Activated B cell treated with CpG ODN at 0.5 μM for 24 hours (primary cell): ENCODE measurements around the gene PPP1R12B. TPM values are rescaled to one million over a fixed set of nuclear protein-coding genes. Genes with fewer than 3 reads are reported as not detected.
"Not testable (repeated sequence)": the region's sequence is repeated elsewhere in the genome, so short reads cannot be mapped to it uniquely, and the experiment has no call there.

ENCODE experiments used
- ATAC-seq: fragments of 200-7000 bp; cut with Tn5 transposase; one replicate; pipeline ENCODE4 v1.10.0; 2021; ENCODE audit warnings: low read depth, mild to moderate bottlenecking, moderate library complexity
- CTCF ChIA-PET: fragments of 350-600 bp; sonication (Branson Sonifier 250); formaldehyde crosslinking; loops from one replicate; lab custom pipeline; 2021; ENCODE audit warnings: antibody characterized with exemption; lab: Charles Lee
- POLR2A ChIA-PET: fragments of 350-600 bp; sonication (Branson Sonifier 250); formaldehyde crosslinking; loops from one replicate; lab custom pipeline; 2021; ENCODE audit warnings: antibody characterized with exemption; lab: Charles Lee
- DNase-seq: peaks from one replicate; pipeline ENCODE4 v3.0.0; 2022
- H3K27ac Mint-ChIP-seq: one replicate; pipeline ENCODE4 v1.8.0; 2020; ENCODE audit warnings: mixed read lengths
- H3K27me3 Mint-ChIP-seq: one replicate; pipeline ENCODE4 v1.8.0; 2021; ENCODE audit warnings: mixed read lengths
- H3K36me3 Mint-ChIP-seq: one replicate; pipeline ENCODE4 v1.8.0; 2021; ENCODE audit warnings: low read depth, mixed read lengths
- H3K4me1 Mint-ChIP-seq: one replicate; pipeline ENCODE4 v1.8.0; 2021; ENCODE audit warnings: mixed read lengths
- H3K4me3 Mint-ChIP-seq: one replicate; pipeline ENCODE4 v1.8.0; 2020; ENCODE audit warnings: mild to moderate bottlenecking, mixed read lengths
- H3K9me3 Mint-ChIP-seq: one replicate; pipeline ENCODE4 v1.8.0; 2020; ENCODE audit warnings: mixed read lengths
- intact Hi-C: fragments of 100-400 bp; cut with micrococcal nuclease; formaldehyde crosslinking; loops from one replicate; pipeline ENCODE4 v1.15.1; 2024
- total RNA-seq: library from RNA; stranded (reverse); gene quantifications from 2 replicates; pipeline ENCODE4 v1.2.3, GENCODE V29; 2022
- TF ChIP-seq, protein P1 (sequence below): fragments of 200-600 bp; IDR thresholded peaks from one replicate; pipeline ENCODE4 v1.8.0; 2022; ENCODE audit warnings: antibody characterized with exemption, mild to moderate bottlenecking

The PPP1R12B gene
- total RNA-seq, 1 donor from 2014 or later, result 25.7 TPM

DNA sequence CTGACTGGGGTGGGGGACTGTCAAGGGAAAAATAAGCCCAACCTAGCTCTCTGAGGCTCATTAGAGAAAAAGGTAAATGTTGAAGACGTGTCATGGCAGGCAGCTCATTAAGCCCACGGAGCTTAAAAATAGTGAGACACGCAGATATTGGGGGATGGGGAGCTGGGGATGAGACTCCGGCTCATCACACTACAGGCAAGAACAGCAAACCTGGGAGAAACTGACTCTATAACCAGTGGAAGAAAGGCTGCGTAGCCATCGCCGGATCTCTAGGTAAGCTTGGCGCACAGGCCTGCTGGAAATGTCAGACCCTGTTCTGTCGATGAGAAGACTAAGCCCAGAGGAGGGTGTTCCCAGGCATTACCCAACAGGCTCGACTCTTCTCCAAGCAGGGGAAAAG lies 283.7 kb downstream of the PPP1R12B start:
- H3K9me3 Mint-ChIP-seq, result no peaks in the 10 kb centered on the region
- ChIA-PET CTCF (interaction anchor here (1.2 kb wide), 1 partner anchor 440 kb away, joined by 4 read pairs; no protein-coding TSS in a partner anchor), POLR2A (no interaction called here)
- H3K27me3 Mint-ChIP-seq, result peaks cover 32% of the 10 kb centered on the region
- intact Hi-C loops, result no loop called here
- TF ChIP-seq, protein P1, sequence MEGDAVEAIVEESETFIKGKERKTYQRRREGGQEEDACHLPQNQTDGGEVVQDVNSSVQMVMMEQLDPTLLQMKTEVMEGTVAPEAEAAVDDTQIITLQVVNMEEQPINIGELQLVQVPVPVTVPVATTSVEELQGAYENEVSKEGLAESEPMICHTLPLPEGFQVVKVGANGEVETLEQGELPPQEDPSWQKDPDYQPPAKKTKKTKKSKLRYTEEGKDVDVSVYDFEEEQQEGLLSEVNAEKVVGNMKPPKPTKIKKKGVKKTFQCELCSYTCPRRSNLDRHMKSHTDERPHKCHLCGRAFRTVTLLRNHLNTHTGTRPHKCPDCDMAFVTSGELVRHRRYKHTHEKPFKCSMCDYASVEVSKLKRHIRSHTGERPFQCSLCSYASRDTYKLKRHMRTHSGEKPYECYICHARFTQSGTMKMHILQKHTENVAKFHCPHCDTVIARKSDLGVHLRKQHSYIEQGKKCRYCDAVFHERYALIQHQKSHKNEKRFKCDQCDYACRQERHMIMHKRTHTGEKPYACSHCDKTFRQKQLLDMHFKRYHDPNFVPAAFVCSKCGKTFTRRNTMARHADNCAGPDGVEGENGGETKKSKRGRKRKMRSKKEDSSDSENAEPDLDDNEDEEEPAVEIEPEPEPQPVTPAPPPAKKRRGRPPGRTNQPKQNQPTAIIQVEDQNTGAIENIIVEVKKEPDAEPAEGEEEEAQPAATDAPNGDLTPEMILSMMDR, result no peak
- H3K27ac Mint-ChIP-seq, result peak overlapping the region; percentile 35
- no peak for DNase-seq
- ATAC-seq, result no peak
- H3K36me3 Mint-ChIP-seq, result no peaks in the 10 kb centered on the region
- H3K4me1 Mint-ChIP-seq, result peaks cover 43% of the 10 kb centered on the region
- H3K4me3 Mint-ChIP-seq, result no peak overlapping the region

DNA sequence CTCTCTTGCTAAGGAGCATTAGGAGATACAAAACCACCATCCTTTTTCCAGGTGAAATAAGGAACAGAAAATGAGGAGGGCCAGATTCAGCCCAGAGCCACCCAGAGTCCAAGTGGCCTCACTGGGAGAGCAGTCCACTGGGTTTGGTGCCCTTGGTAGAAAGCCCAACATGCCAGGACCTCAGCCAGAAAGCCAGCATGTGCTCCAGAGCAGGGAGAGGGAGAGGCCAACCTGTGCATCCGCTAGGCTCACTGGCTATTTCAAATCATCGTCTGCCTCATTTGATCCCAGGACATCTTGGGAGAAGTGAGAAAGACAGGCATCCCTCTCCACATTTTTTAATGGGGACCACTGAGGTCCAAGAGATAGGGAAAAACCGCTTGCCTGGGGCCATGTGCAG lies 287.7 kb downstream of the PPP1R12B start:
- H3K4me1 Mint-ChIP-seq, intact Hi-C loops, ATAC-seq, CTCF ChIA-PET, DNase-seq, H3K9me3 Mint-ChIP-seq, H3K4me3 Mint-ChIP-seq, POLR2A ChIA-PET, H3K27ac Mint-ChIP-seq, H3K36me3 Mint-ChIP-seq: not testable (repeated sequence)
- H3K27me3 Mint-ChIP-seq, result peaks cover 55% of the 10 kb centered on the region

DNA sequence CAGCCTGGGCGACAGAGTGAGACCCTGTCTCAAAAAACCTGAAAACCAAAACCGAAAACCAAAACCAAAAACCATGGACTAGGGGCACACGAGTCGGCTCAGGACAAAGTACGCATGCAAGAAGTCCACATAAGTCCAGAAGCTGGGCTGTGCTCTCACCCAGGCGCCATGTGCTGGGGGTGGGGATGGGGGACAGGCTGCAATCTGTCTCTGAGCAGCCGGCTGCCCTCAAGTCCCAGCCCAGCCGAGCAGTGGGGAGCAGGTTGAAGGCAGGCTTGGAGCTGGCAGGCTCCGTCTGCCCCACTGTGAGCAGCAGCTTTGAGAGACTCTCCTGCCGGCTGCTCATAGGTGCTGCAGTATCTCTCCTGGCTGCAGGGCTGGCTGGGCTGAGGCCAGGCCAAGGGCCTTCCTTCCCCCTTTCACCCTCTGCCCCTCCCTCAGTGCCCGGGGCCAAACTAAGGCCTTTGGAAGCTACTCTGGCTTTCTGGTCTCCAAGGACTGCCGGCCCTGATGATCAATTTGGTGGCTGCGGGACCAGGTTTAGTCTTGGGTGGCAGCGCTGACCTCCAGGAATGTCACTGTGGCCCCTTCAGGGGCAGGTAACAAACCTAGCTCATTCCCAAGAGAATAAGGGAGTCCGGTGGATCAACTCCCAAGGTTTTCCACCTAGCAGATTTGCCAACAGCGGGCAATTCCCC lies 289.0 kb downstream of the PPP1R12B start:
- H3K36me3 Mint-ChIP-seq, POLR2A ChIA-PET, CTCF ChIA-PET, H3K27ac Mint-ChIP-seq, ATAC-seq, H3K9me3 Mint-ChIP-seq, intact Hi-C loops, H3K4me3 Mint-ChIP-seq, DNase-seq, H3K4me1 Mint-ChIP-seq: not testable (repeated sequence)
- H3K27me3 Mint-ChIP-seq, result peaks cover 62% of the 10 kb centered on the region

DNA sequence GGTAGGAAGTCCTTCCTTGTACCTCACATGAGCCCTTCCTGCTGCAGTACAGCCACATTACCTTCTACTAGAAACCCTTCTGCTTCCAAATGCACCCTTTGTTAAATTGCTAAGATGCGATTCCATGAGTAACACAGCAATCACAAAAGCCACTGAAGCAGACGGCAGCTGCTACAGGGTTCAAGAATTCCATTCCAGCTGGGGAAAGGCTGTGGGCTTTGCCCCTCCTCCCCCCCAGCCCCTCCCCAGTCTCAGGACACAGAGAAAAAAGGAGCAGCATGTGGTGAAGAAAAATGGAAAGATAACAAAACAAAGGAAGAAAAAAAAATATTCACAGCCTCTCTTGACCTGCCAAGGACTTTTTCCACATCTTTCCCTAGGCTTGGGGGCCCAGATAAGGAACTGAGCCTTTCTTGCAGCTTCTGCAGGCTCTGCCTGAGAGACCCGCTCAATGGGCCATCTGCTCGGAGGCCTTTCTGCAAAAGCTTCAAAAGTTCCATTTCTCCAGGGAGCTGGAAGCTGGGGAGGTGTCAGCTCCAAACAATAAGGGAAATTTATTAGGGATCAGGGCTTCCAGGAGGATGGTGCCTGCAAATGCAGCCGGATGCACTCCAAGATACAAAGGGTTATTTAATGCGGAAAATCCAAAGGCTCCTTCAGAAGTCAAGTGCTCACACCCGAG lies 289.7 kb downstream of the PPP1R12B start:
- H3K27me3 Mint-ChIP-seq, result peaks cover 60% of the 10 kb centered on the region

DNA sequence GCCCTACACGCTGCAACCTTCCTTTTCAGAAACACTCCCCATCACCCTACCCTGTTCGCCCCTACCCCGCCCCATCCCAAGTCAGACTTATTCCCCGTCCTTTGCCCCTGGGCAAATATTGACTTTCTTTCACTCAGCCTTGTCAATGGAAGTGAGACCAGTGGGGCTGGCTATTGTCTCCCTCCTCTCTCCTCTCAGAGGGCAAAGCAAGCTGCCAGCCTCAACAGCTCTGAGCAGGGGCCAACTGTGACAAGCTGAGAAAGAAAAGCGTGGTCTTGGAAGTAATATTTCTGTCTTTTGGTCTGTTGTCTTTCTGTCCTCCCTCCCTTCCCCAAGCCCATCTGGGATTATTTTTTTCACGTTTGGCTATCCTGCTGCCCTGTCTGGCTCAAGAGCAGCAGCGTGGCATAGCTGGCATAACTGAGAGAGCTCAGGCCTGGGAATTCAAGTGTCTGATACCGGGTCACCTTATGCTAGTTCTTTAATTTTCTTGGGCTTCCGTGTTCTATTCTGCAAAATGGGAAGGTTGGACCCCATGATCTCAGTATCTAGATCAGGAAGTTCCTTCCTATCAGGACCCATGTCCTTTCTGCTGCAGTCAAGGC lies 290.3 kb downstream of the PPP1R12B start:
- POLR2A ChIA-PET, DNase-seq, H3K4me3 Mint-ChIP-seq, intact Hi-C loops, H3K27ac Mint-ChIP-seq, H3K9me3 Mint-ChIP-seq, H3K36me3 Mint-ChIP-seq, ATAC-seq: not testable (repeated sequence)
- CTCF ChIA-PET, result interaction anchor here (1.1 kb wide), 1 partner anchor 67 kb away, joined by 3 read pairs; no protein-coding TSS in a partner anchor
- H3K4me1 Mint-ChIP-seq, result peaks cover 22% of the 10 kb centered on the region
- H3K27me3 Mint-ChIP-seq, result peaks cover 60% of the 10 kb centered on the region

More for the DNA sequence above, 289.7 kb downstream of the PPP1R12B start:
- POLR2A ChIA-PET, result no interaction called here
- Mint-ChIP-seq H3K36me3 (no peaks in the 10 kb centered on the region), H3K4me3 (no peak overlapping the region), H3K4me1 (peaks cover 16% of the 10 kb centered on the region), H3K9me3 (no peaks in the 10 kb centered on the region), H3K27ac (no peak overlapping the region)
- TF ChIP-seq, protein P1, result no peak
- DNase-seq (no peak), ATAC-seq (no peak)
- CTCF ChIA-PET, result interaction anchor here (1.1 kb wide), 1 partner anchor 66 kb away, joined by 3 read pairs; no protein-coding TSS in a partner anchor
- intact Hi-C loops, result no loop called here

DNA sequence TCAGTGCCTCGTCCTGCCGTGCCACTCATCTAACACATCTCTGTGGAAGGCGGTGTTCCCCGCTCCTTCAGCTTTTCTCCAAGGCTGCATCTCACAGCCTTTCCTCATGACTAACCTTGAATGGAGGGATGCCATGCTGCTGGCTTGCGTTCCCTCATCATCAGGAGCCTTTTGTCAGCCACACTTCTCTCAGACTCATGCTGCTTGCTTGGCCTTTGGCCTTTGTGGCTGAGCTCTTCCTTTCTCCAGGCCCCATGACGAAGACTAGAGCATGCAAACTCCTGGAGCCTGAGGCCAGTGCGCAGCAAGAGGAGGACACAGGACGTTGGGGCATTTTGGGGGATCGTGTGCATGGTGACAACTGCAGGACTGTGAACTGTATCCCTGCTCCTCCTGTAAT lies 291.0 kb downstream of the PPP1R12B start:
- TF ChIP-seq, protein P1, result no peak
- H3K27me3 Mint-ChIP-seq, result peaks cover 65% of the 10 kb centered on the region
- CTCF ChIA-PET, result interaction anchor here (1.1 kb wide), 1 partner anchor 68 kb away, joined by 3 read pairs; no protein-coding TSS in a partner anchor
- no peak overlapping the region for H3K27ac Mint-ChIP-seq
- no peak overlapping the region for H3K4me3 Mint-ChIP-seq
- POLR2A ChIA-PET, result no interaction called here
- peaks cover 29% of the 10 kb centered on the region for H3K4me1 Mint-ChIP-seq
- intact Hi-C loops, result no loop called here
- H3K36me3 Mint-ChIP-seq, result no peaks in the 10 kb centered on the region
- ATAC-seq (no peak), DNase-seq (no peak)
- no peaks in the 10 kb centered on the region for H3K9me3 Mint-ChIP-seq
